HG03139 (cell line): ENCODE results near the gene ARHGAP24.
"Not testable (repeated sequence)": the region's sequence is repeated elsewhere in the genome, so short reads cannot be mapped to it uniquely, and the experiment has no call there.

Experiments used
- ATAC-seq: cut with Tn5 transposase; IDR thresholded peaks from one replicate; pipeline ENCODE4 v1.9.1; 2021; ENCODE audit not compliant: unreplicated experiment

ARHGAP24 gene

DNA sequence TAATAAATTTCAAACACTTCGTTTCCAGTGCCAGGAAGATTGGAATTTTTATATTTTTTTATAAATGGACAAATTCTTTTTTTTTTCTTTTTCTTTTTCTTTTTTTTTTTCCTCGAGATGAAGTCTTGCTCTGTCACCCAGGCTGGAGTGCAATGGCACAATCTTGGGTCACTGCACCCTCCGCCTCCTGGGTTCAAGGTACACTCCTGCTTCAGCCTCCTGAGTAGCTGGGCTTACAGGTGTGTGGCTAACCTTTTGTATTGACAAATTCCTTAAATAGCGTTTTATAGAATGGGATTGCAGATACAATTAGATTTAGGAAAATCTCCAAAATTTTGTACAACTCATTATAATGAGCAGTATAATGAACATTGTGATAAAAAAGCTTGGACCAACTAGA is 328.9 kb downstream of the ARHGAP24 start:
- no peak for ATAC-seq

DNA sequence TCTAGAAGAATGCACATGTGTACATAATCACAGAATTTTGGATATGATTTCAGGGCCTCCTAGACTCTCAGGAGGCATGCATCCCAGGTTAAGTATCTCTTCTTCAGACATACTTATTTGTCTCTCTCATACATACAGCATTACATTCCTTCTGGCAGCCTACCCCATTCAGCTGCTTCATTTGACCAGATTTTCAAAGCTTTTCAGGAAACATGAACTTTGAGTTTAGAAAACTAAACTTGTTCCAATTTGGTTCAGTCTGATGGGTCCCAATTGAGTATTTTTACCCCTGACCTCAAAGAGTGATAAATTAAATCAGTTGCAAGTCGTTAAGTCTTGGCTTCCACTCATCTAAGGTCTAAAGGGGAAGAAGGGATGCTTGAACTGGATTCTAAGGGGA is 330.9 kb downstream of the ARHGAP24 start:
- no peak for ATAC-seq

DNA sequence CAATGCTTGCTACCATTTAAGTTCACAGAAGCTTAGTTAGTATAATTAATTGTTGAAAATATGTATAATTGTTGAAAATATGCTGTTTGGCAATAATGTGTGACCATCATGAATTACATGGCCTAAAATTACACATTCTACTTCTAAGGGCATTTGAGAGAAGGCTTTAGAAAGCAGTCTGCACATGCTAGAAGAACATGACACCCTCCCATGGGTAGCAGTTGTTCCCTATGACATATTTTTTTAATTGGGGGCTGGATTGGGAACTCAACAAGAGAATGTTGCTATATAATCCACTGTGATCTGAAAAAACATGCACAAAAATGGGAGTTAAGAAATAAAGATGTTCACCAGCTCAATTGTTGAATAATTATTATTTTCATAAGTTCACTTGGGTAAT is 331.4 kb downstream of the ARHGAP24 start:
- ATAC-seq = no peak

DNA sequence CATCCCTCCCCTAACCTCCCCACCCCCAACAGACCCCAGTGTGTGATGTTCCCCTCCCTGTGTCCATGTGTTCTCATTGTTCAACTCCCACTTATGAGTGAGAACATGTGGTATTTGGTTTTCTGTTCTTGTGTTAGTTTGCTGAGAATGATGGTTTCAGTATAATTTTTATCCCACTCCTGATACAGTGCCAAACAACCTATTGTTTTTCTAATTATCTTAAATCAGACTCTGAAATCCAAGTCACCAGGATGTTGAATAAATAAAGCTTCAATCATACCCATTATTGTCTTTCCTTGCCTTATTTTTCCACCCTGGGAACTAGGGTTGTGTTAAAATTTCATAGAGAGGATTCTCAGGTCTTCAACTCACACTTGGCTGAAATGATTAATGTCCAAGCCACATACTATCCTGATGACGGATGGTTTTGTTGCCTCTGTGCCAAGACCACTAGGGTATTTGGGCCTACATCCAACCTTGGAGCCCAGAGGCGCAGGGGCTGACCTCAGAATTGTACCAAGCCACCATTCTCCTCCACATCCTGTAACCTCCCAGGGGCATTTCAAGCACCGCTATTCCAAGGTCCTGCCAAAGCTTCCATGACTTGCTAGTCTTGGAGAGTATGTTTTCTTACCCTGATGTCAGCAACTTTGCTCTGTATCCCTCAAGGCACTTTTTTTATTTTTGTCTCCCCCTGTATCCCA is 332.4 kb downstream of the ARHGAP24 start:
- ATAC-seq = no peak

DNA sequence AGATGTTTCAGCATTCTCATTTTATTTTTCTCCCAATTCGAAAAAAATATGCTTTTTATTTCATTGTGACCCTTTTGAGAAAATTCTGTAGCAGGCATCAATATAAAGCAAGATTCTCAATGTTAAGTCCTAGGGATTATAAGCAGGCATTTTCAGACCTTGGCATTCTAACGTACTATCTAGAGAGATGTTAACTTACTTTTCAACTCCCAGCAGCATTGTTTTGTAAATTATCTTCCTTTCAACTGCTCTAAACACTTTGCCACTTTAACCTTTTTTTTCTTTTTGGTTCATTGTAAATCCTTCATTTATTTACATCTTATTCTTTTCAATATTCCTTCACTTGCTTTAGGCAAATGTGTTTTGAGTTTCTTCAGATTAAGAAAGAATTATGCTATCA is 333.2 kb downstream of the ARHGAP24 start:
- ATAC-seq = no peak

DNA sequence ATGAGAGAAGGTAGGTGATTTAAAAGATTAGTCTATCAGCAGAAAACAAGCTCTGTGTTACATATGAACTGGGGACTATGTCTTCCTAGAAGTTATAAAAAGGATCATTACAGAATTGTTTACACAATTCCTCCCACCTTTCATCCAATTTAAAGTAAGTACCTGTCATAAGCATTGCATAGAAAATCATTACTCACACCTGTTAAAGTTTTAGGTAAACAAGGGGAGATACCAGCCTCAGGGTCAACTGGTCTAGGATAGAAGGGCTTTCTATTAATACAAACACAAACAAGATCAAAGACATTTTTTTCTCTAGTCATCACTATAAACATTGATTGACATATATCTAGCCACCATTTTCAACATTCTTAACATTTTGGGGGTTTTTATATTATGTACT is 333.9 kb downstream of the ARHGAP24 start:
- no peak for ATAC-seq

DNA sequence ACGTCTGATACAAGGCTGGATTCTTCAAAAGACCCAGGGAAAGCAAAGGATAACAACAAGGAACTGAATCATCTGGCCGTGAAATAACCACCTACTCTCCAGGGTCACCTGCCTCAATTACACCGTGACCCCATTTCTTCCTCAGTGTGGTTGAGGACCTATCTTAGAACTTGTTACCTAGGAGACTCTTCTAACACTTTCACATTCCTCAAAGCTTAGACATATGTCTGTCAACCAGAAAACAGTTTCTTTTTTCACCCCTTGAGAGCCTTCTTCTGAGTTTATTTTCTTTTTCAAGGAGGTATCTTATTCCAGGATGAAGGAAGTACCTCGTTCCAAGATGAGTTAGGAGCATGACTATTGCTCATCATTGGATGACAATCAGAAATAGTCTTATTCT is 337.8 kb downstream of the ARHGAP24 start:
- no peak for ATAC-seq

DNA sequence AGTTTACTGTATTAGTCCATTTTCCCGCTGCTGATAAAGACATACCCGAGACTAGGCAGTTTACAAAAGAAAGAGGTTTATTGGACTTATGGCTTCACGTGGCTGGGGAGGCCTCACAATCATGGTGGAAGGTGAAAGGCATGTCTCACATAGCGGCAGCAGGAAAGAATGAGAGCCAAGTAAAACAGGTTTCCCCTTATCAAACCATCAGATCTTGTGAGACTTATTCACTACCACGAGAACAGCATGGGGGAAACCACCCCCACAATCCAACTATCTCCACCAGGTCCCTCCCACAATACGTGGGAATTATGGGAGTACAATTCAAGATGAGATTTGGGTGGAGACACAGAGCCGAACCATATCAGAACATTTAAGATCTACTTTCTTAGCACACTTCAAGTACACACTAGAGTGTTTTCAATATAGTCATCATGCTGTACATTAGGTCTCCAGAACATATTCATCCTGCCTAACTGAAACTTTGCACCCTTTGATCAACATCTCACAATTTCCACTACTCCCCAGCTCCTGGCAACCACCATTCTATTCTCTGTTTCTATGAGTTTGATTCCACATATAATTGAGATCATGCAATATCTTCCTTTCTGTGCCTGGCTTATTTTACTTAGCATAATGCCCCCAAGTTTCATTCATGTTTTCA is 341.0 kb downstream of the ARHGAP24 start:
- ATAC-seq = no peak

DNA sequence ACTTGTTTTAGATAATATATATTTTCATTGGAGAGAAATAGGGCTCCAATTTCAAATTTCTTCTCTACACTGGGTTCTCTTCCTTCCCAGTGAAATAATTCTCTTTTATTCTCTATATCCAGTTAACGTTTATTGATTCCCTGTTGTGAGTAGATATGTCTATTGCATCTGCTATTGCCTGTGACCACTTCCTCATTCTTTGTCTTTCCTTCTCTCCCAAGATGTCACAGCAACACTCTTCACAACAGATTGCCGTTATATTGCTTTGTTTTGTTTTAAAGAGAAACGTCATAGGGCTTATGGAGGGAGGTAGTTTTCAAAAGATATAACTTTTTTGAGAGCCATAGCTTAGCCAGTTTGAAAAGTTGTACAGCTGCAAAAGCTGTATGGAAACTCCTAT is 343.8 kb downstream of the ARHGAP24 start:
- ATAC-seq = no peak

DNA sequence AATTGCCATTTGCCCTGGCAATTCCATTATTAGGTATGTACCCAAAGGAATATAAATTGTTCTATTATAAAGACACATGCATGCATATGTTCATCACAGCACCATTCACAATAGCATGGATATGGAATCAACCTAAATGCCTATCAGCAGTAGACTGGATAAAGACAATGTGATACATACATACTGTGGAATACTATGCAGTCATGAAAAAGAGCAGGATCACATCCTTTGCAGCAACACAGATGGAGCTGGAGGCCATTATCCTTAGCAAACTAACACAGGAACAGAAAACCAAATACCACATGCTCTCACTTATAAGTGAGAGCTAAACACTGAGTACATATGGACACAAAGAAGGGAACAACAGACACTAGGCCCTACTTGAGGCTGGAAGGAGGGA is 345.2 kb downstream of the ARHGAP24 start:
- not testable (repeated sequence) for ATAC-seq

DNA sequence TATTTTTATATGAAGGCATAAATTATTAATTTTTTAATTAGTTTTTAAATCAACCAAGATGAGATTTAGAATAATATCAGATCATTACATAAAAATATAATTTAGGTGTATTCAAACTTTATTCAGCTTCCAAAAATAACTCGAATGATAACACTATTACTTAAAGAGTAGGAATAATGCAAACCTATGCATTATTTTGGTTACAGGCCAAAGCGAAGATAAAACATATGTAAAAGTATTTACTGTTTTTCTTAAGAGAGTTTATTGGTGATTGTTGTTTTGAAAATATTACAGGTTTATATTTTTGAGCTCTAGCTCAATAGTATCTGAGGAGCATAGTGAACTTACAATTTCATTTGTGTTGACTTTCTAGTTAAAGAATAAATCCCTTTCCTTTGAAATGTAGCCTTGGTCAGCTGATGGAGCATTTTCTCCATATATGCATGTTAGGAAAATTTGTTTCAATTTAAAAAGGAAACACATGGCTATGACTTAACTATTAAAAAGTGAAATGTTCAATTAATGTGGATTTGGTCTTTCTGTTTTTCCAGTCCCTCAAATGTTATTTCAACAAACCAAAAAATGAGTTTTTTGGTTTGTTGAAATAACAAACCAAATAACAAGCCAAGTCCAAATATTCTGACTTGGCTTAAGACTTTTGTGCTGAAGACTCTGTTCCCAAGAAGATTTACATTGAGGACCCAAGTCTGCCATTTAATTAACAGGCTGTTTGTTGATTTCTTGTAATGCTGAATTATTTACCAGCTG is 346.9 kb downstream of the ARHGAP24 start:
- no peak for ATAC-seq

DNA sequence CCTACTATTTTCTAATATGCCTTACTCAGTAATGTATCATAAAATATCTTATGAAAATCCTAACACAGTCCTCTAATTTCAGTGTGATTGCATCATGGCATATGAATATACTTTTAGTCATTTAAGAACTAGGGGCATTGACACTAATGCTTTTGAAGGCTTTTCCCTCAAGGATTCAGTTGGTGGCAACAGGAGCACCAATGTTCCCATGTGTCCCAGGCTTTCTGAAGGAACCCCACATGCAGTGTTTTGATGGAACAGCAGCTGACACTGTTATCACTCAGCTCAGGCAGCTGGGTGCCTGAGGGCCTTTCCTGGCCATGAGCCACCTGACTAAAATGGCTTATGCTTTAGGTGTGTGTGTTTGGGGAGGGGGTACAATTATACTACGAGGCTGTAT is 348.3 kb downstream of the ARHGAP24 start:
- ATAC-seq = no peak

DNA sequence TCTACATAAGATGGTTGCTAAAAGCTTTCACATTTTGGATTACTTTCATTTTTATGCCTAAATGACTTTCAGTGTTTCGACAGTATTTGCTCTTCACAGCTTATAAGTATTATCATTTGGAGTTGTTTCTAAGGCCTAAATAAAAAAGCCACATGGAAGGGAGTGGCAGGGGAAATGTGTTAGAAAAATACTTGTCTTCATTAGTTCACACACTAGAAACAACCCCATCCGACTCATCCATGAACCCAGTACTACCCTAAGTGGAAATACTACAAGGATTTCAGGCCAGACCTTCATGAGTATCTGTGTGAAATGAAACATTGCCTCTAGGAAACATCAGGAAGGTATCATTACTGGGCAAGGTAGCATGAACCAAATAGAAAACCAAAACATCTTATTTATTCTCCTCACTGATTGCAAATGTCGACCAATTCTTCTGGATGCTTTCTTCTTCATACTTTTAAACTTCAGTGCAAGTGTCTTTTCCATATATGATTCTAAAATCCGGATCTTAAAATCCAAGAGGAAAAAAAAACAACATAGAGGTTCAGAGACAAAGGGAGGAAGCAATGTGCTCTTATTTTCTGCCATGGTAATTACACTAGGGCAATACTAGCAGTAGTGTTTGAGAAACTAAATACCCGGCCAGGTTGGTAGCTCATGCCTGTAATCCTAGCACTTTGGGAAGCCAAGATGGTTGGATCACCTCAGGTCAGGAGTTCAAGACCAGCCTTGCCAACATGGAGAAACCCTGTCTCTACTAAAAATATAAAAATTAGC is 349.4 kb downstream of the ARHGAP24 start:
- no peak for ATAC-seq

DNA sequence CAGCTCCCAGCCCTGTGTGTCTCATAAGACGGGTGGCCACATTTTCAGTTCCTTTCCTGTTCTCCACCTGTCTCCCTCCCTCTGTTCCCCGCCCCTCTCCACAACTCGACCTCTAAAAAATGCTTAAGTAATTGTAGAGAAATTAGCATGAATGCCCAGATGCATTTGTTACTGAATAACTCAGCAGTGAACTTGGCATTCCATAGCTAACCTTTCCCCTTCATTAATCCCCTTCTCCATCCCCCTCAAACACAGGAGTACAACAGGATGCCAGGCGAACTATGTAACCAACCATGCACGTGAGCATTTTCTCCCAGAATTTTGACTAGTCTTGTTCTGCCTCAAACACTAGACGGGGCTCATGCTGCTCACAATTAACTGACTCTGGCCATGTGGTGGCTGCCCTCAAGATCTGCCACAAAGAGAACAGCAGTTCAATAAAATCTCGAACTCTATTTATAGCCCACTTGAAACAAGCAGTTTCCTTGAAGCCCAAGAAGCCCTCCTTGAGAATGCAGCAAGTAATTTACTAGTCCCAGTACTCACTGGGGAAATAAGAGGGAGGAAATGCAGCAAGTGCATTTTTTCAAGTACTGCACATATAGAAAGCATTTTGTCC is 351.2 kb downstream of the ARHGAP24 start:
- peak; percentile 61 for ATAC-seq

DNA sequence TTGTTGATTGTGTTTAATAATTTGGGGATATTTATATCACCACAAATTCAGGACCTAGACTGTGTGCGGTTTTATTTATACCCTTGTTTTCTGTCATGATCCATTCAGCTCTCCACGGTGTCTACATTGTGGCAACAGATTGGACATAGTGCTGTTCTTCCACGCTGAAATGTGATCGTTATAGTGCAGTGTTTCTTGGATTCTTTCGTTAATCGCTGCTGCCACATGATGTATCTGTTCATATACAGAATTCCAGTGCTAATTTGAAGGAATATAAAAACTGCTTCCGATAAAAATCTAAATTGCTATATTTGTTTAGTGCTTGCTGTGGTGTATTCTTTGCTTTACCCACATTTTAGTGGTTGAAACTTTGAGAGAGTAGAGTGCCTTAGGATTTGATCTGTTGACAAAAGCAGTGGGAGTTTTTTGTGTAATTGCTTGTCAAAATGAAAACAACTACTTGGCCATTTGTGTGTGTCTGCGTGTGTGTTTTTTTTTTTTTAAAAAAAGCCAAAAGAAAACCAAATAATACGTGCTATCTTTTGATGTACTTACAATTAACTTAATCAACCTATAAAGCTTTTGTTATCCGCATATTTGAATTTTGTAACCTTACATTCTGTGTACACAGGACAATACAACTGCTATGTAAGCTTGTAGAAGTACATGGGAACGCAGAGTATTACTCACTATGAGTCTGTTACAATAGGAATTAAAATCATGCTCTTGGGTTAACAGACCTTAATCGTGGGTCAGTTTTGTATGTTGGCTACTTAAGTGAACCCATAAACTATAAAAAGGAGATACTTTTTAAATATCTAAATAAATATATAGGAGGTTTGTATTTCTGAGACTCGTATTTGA is 353.3 kb downstream of the ARHGAP24 start:
- no peak for ATAC-seq

DNA sequence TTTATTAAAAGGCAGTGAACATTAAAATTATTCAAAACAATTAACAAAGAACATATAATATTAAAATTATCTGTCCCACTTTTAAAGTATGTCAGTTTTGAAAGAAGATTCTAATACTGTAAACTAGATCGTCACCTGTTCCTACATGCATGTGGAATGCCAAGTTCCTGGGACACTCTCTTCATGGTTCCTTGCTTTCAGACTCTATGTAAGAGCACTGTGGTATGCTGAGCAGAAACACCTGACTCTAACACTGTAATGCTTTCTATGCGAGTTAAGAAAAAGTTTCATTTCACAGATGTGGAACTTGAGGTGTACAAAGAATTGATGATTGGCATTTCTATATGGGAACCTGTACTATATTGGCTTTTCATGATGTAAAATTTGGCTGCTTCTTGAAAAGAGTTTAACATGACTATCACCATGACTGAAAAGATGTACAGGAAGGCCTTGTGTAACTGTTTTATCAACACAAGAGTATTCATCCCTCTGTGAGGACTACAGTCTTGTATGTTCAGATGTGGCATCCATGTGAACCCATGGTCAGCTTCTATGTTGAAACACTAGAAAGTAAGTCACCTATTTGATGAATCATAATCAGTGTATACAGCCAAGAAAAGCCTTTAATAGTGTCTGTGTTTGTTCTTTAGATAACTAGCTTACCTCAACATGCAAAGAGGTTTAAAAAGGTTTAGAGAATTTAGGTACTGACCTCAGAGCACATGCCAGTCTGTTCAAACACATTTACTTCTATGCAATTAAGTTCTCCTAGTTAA is 354.5 kb downstream of the ARHGAP24 start:
- ATAC-seq = no peak

DNA sequence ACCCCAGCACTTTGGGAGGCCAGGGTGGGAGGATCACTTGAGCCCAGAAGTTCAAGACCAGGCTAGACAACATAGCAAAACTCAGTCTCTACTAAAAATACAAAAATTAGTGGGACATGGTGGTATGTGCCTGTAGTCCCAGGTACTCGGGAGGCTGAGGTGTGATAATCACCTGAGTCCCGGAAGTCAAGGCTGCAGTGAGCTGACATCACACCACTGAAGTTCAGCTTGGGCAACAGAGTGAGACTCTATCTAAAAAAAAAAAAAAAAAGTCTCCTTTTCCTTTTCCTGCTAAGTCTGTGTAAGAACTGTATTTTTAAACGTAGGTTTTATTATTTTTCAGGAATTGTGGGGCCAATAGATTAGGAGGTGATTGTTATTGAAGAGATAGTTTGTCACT is 356.7 kb downstream of the ARHGAP24 start:
- no peak for ATAC-seq

DNA sequence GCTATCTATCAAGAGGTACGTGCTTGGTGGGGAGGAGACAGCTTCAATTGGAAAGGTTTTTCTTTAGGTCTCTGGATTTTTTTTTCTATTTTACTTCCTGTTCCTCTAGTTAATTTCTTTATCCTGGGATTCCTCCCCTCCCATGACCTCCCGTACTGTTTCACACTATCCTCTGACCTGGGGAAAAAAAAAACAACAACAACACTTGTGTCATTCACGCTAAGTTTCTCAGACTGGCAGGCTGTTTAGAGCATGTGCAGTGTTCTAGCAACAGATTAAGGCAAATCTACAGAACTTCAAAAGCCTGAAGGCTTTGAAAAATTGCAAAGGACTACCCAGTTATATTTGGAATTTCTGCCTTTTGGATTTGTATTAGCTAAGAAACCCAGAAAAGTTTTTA is 358.4 kb downstream of the ARHGAP24 start:
- ATAC-seq = no peak

DNA sequence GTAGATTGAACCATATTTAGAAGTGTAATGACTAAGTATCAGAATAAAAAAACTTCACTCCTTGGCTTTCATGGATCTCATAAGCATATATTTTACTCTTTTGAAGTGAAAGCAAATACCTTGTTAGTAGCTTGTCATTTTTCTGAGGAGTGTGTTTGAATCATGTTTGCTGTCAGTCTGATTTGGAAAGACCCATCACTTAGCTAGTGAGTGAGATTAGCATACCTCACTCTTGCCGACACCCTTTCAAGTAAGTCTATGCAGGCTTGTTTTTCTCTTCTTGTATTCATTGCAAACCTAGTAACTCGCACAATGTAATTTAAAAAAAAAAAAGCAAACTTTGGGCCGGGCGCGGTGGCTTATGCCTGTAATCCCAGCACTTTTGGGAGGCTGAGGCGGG is 360.0 kb downstream of the ARHGAP24 start:
- ATAC-seq = no peak
